GM18498 (cell line): Measurements from ENCODE around the gene PILRA.
A peak's percentile ranks its signal among the peaks of the same experiment; 100 is the strongest.
"Not testable (repeated sequence)": the region's sequence is repeated elsewhere in the genome, so short reads cannot be mapped to it uniquely, and the experiment has no call there.

Experiments
- ATAC-seq: cut with Tn5 transposase; IDR thresholded peaks from one replicate; pipeline ENCODE4 v1.9.1; 2021; ENCODE audit warnings: mild to moderate bottlenecking, moderate library complexity; ENCODE audit not compliant: unreplicated experiment

The PILRA gene

DNA sequence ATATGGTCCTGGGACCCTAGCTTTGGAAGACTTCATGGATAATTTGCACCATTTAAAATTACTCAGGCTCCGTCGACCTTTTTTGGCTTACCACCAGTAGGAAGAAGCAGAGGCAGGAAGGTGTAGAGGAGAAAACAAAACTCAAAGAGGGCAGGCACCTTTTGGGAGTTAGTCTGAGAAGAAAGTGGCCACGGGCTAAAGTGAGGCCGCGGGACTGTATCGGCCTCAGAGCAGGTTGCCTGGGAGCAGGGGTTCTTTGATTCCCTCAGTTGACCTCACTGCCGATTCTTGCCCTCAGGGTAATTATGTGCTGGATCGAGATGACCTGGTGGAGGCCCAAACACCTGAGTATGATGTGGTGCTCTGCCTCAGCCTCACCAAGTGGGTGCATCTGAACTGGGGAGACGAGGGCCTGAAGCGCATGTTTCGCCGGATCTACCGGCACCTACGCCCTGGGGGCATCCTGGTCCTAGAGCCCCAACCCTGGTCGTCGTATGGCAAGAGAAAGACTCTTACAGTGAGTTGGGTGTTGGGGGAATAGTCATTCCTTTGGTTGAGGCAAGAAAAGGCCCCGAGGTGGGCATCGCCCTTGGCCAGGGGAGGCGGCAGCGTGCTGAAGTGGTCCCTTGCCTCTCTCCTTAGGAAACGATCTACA, 59.5 kb downstream of the PILRA start:
- ATAC-seq = no peak

DNA sequence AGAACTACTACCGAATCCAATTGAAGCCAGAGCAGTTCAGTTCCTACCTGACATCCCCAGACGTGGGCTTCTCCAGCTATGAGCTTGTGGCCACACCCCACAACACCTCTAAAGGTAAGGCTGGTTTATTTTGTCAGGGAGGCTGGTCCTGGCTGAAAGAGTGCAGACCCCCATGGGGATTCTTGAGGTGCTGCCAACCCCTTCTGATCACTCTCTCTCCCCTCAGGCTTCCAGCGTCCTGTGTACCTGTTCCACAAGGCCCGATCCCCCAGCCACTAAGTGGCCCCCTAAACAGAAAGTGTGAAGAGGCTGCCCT, 59.9 kb downstream of the PILRA start:
- no peak for ATAC-seq

DNA sequence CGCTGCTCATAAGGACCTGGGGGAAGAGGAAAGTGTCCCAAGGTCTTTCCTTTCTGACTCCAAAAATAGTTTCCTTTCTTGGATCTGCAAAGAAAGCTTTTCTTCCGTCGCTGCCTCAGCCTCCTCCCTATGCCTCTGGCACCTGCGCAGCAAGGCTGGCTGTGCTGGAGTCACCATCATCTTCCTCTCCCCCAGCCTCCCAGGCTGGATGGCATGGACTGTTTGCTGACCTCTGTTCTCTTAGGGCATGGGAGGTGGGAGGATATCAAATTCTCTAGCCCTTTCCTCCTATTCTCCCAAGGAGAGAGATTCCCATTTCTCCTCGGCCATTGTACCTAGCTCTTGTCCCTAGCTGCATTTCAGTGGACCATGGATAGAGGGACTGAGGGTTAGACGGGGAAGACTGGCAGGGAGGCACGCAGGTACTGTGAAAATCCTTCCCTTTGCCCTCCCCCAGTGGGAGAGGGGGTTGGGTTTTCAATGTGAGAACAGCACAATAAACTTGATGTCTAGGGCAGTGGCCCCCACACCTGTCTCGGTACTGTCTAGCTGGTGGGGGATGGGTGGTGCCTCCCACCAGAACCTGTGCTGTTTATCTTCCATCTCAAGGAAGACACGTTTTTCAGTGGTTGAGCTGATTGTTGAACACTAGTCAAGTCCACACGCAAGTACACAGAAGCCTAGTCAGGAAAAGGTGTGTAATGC, 60.5 kb downstream of the PILRA start:
- no peak for ATAC-seq

DNA sequence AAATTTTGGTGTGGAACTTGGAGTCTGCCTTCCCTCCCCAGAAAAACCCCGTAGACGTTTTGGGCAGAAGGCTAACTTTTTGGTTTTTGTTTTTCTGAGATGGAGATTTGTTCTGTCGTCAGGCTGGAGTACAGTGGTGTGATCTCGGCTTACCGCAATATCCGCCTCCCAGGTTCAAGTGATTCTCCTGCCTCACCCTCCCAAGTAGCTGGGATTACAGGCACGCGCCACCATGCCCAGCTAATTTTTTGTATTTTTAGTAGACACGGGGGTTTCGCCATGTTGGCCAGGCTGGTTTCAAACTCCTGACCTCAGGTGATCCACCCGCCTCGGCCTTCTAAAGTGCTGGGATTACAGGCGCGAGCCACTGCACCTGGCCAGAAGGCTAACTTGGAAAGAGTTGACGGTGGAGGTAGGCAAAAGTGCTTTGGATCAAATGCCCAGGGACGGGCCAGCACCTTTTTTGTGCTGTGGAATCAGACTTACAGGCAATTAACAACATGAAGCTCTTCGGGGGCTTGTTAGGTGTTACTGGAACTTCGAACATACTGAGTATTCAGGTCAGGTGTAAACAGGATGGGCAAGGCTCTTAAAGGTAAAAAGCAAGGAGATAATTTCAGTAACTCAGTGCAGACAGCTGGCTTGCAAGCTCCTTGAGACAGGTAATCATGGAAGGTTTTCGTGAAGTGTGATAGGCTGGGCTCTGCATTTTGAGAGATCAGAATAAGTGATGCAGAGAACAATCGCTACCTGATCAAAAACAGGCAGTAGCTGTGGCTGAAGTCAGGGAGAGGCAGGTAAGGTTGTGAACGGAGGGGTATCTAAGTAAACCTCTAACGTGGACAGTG, 61.2 kb downstream of the PILRA start:
- no peak for ATAC-seq

DNA sequence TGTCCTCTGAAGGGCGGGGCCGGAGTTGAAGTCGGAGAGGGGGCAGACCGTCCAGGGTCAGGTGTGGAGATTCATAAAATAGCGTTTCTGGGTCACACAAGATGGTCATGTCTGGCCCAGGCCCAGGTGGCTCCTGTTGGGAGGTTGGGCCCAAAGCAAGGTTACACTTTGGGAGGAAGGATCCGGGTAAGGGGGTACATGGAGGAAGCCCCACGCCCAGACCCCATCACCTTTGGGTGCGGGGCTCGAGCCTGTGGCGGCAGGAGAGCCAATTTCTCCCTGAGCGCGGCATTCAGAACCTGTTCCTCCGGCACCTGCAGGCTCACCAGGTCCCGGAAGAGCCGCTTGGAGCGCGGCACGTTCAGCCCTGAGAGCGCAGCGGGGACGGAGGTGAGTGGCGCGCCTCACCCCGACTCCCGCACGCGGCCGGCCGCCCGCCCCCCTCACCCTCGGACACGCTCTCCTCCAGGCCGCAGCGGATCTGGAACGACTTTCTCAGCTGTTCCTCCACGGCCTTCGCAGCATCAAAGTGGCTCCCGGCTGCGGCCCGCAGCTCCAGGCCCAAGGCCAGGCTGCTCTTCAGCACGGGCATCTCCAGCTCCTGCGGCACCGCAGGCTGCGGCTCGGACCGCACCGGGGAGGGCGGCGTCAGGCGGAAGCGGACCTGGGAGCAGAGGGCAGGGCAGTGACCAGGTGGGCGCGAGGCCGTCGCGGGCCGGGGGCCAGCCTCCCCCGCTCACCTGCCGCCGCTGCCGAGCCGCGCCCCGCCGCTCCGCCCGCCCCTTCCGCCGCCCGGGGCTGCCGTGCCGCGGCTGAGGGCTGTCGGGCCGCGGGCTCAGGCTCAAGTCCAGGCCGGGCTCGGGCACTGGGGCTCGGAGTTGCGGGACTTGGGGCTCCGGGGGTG, 62.4 kb downstream of the PILRA start:
- ATAC-seq = peak; percentile 32

DNA sequence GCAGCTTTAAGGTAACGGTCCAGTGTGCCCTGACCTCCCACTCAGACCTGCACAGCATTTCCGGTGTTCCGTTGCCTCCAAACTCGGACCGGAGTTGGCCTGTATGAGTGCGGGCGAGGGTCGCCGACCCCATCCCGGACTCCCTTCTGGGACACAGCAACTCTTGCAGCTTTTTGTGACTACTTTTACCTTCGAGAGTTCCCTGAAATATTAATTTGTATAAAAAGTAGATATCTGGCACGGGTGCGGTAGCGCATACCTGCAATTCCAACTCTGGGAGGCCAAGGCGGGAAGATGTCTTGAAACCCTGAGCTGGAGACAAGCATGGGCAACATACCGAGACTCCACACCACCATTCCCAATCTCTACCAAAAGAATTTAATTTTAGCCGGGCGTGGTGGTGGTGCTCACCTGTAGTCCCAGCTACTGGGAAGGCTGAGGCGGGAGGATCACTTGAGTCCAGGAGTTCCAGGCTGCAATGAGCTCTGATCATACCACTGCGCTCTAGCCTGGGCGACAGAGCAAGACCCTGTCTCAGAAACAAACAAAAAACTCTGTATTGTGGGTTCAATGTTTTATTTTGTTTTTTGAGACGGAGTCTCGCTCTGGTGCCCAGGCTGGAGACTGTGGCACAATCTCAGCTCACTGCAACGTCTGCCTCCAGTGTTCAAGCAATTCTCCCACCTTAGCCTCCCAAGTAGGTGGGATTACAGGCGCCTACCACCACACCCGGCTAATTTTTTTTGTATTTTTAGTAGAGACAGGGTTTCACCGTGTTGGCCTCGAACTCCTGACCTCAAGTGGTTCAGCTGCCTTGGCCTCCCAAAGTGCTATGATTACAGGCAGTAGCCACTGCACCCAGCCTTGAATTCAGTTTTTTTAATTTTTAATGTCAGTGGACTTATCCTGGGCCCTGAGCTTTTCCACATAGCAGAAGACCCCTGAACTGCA, 64.1 kb downstream of the PILRA start:
- ATAC-seq = no peak

DNA sequence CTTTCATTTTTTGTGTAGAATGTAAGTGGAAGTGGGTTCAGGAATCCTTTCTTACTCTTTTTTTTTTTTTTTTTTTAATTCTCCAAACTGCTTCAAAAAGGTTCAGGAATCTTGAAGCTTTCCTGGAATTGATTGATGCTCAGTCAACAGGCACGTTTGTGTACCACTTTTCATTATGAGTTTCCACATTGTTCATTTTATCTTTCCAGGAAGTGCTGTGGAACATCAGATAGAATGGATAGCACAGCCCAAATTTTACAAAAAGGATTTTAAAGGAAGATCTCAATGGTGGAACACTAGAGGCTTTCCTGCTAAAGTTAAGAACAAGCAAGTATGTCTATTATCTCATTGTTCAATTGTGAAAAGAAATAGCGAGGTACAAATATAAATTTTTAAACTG, 64.9 kb downstream of the PILRA start:
- ATAC-seq = no peak

DNA sequence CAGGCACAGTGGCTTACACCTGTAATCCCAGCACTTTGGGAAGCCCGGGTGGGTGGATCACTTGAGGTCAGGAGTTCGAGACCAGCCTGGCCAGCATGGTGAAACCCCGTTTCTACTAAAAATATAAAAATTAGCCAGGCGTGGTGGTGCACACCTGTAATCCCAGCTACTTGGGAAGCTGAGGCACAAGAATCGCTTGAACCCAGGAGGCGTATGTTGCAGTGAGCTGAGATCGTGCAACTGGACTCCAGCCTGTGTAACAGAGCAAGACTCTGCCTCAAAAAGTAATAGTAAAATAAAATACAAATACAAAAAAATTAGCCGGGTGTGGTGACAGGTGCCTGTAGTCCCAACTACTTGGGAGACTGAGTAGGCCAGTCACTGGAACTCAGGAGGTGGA, 65.4 kb downstream of the PILRA start:
- ATAC-seq = not testable (repeated sequence)

DNA sequence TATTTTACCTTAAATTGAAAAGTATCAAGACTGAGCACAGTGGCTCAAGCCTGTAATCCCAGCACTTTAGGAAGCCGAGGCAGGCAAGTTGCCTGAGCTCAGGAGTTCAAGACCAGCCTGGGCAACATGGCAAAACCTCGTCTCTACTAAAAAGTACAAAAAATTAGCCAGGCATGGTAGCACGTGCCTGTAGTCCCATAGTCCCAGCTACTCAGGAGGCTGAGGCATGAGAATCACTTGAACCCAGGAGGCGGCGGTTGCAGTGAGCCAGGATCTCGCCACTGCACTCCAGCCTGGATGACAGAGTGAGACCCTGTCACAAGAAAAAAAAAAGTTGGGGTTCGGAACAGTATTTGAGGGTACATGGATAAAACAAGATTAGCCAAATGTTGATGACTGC, 66.0 kb downstream of the PILRA start:
- not testable (repeated sequence) for ATAC-seq

DNA sequence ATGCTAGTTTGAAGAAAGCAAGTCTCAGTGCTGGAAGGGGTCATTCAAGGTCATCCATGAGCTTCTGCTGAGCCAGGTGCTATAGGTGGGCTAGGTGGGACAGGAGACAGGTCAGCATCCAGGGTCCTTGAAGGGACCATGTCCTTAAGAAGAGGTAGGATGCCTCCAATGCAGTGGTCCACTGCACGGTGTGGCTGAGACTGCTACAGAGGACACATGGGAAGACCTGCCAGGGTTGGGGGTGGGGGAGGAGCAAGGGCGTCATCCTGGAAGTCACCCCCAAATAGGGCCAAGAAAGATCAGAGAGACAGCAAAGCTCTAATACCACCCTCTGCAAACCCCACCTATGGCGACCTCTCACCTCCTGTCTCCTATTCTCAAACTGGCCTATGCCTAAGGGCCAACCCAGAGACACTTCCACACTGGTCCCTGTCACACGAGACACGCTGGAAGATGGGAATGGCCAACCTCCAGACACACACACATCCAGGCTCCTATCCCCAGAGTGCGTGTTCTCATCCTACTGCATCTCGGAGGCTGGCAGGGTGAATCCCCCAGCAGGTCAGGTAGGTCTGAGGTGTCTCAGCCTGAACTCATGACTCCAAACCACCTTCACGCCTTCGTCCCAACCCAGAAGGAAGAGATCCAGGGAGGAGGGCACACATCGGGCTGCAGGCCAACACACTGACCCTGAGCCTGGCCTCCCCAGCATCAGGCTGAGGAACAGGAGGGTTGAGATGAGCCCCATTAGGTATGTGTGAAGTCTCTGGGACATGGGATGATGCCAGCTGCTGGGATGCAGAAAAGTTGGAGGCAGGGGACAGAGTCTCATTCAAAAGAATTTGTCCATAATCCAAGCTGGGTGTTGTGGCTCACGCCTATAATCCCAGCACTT, 68.6 kb downstream of the PILRA start:
- no peak for ATAC-seq

DNA sequence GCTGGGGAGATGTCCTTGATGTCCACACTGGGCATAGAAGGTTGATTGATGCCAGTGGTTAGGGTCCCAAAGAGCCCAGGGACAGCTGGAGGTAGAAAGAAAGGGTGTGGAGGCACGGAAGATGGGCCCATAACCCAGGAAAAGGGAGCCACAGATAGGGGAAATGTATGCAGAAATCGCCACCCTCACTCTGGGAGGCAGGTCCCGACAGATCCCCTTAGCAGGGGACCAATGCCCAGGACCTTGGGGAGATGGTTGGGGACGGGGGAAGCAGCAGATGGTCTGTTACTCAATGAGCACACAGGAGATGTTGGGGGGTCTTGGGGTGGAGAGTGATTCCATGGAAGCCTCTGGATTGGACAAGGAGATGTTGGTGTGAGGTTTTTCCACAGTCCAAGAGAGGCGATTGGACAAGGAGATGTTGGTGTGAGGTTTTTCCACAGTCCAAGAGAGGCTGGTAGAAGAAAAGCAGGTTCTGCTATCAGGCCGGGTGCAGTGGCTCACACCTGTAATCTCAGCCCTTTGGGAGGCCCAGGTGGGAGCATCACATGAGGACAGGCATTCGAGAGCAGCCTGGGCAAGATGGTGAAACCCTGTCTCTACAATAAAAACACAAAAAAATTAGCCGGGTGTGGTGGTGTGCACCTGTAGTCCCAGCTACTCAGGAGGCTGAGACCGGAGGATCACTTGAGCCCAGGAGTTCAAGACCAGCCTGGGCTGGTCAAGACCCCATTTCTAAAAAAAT, 70.0 kb downstream of the PILRA start:
- ATAC-seq = no peak

DNA sequence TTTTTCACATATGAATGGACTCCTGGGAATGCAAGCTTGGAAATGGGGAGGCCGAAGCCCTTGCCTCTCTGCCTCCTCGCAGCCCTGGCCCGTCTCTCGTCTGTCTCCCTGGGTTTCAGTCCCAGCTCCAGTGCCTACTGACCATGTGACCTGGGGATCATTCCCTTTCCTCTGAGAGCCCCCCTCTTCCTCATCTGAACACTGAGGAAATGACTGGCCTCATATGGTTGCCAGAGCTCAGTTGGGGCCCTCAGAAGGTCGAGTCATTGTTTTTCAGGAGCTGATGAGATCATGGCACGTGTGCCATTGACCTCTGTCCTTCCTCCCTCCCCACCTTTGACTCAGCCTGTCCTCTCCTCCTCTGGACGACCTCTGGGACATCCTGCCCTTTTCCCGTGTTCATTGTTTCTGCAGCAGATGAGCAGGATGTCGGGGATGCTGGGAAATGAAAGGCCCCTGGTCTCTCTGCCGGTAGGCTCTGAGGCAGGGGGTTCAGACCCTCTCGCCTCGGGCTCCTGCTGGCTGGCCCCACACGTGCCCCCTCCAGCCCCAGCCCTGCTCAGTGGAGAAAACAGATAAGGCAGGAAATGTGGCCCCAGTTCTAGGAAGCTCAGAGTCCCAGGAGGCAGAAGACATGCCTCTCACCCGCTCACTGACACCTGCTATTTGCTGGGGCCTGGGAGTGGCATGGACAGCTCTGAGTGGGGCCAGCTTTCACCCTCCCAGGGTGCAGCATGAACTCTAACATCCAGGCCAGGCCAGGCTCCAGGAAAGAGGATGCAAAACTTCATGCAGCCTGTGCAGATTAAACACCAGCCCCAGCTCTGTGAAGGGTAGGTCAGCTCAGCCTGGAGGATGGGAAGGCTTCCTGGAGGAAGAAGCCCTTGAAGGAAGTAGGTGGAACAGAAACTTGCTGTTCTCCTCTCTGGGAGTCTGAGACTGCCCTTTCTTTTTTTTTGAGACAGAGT, 71.3 kb downstream of the PILRA start:
- no peak for ATAC-seq

DNA sequence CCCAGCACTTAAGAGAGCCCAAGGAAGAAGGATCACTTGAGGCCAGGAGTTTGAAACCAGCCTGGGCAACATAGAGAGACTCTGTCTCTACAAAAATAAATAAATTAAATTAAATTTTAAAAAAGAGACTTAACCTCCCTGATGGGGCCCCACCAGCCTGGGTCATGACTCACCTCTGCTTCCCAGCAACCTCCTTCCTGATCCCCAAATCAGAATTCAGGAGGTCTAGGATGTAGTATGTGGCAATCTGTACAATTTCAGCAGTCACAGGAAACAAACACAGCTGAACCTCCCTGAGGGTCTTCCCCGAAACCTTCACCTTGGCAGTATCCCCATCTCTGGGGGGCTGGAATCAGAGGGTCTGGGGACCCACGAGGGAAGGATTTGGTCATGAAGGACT, 72.8 kb downstream of the PILRA start:
- ATAC-seq = no peak

DNA sequence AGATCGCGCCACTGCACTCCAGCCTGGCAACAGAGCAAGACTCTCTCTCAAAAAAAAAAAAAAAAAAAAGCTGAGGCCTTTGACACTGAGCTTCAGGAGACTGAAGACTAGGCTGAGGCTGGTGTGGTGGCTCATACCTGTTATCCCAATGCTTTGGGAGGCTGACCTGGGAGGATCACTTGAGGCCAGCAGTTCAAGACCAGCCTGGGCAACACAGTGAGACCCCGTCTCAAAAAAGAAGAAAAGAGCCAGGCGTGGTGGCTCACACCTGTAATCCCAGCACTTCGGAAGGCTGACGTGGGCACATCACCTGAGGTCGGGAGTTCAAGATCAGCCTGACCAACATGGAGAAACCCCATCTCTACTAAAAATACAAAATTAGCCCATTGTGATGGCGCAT, 74.1 kb downstream of the PILRA start:
- ATAC-seq = not testable (repeated sequence)

DNA sequence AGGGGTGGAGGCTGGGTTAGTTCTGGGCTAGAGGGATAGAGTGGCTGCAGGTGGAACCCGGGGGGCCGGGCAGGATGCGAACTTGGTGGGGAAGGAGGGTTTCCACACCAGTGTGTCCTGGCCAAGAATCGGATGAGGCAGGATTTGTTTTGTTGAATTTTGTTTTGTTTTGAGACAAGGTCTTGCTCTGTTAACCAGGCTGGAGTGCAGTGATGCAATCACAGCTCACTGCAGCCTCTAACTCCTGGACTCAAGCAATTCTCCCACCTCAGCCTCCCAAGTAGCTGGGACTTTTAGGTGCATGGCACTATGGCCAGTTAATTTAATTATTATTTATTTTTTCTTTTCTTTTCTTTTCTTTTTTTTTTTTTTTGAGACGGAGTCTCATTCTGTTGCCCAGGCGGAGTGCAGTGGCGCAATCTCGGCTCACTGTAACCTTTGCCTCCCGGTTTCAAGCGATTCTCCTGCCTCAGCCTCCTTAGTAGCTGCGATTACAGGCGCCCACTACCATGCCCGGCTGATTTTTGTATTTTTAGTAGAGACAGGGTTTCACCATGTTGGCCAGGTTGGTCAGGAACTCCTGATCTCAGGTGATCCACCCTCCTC, 76.0 kb downstream of the PILRA start:
- no peak for ATAC-seq
